Transverse colon (tissue), 4 donors: ENCODE measurements around the gene TSPOAP1. TPM values are rescaled to one million over a fixed set of nuclear protein-coding genes. Genes with fewer than 3 reads are reported as not detected.

Experiments used
- DNase-seq: peaks from one replicate; pipeline ENCODE4 v3.0.0-alpha.2; 2019
- H3K27ac ChIP-seq, 4 donors: fragments of 200-600 bp; sonication (generic); 2 replicates each; pipeline ENCODE4 v1.5.1; 2016 to 2018; ENCODE audit warnings: inconsistent platforms in 4 of 4
- H3K27me3 ChIP-seq: fragments of 200-600 bp; sonication (generic); 2 replicates; pipeline ENCODE4 v1.5.1; 2017; ENCODE audit warnings: inconsistent platforms
- H3K36me3 ChIP-seq, 4 donors: fragments of 200-600 bp; sonication (generic); 2 replicates each; pipeline ENCODE4 v1.5.1; 2017 to 2019; ENCODE audit warnings: inconsistent platforms in 4 of 4
- H3K4me1 ChIP-seq, 4 donors: fragments of 200-600 bp; sonication (generic); 2 replicates each; pipeline ENCODE4 v1.5.1; 2017 to 2020; ENCODE audit warnings: inconsistent platforms in 4 of 4
- H3K4me3 ChIP-seq, 4 donors: fragments of 200-600 bp; sonication (generic); 1 replicate in 1 of 4; 2 replicates in 3 of 4; pipeline versions ENCODE4 v1.5.1 to v1.6.1; 2017 to 2019; ENCODE audit warnings: inconsistent platforms in 4 of 4
- H3K9me3 ChIP-seq, 2 donors: fragments of 200-600 bp; sonication (generic); 2 replicates each; pipeline ENCODE4 v1.5.1; 2017 to 2019; ENCODE audit warnings: inconsistent platforms in 2 of 2
- EP300 ChIP-seq: sonication (generic); formaldehyde crosslinking; IDR thresholded peaks from one replicate; pipeline ENCODE4 v1.6.1; 2017; ENCODE audit warnings: antibody characterized with exemption, low read depth
- POLR2A ChIP-seq: fragments of 450-650 bp; IDR thresholded peaks from one replicate; pipeline ENCODE4 v1.6.1; 2016; ENCODE audit warnings: antibody characterized with exemption, mild to moderate bottlenecking, moderate library complexity
- POLR2AphosphoS5 ChIP-seq, 3 donors: sonication (generic); formaldehyde crosslinking; IDR thresholded peaks; one replicate each; pipeline ENCODE4 v1.6.1; 2016; ENCODE audit warnings: antibody characterized with exemption in 3 of 3
- WGBS, 2 donors: methylation state at CpG; one replicate each; pipeline ENCODE4 v1.1.5; 2018; ENCODE audit warnings: low coverage in 1 of 2; 5-methylcytosine and 5-hydroxymethylcytosine counted together
- in situ Hi-C, 4 donors: fragments of 200-750 bp; cut with MboI; loops; one replicate each; pipeline versions ENCODE4 v1.15.0 to v1.15.1; 2017; ENCODE audit warnings: low sequenced_read_pairs in 3 of 4, low pct_ligation_motif_present in 1 of 4, low pct_unique_long_range_greater_than_20kb in 1 of 4
- intact Hi-C: fragments of 100-400 bp; cut with DNase I; formaldehyde crosslinking; loops from one replicate; pipeline ENCODE4 v1.15.1; 2023; ENCODE audit warnings: low total_unique reads
- total RNA-seq, 4 donors: library from RNA; depleted of rRNA; stranded (reverse); fragments of >200 nt; gene quantifications; one replicate each; pipeline ENCODE4 v1.1.0, GENCODE V29; 2016
- TF ChIP-seq, protein P1 (sequence below), 5 experiments: fragments of 200-600 bp in 3 of 5; fragments of 450-650 bp in 2 of 5; sonication (generic) in 3 of 5; IDR thresholded peaks; 1 replicate in 2 of 5; 2 replicates in 3 of 5; pipeline ENCODE4 v1.5.1; 2016 to 2017; ENCODE audit warnings: antibody characterized with exemption in 5 of 5, inconsistent platforms in 3 of 5, mild to moderate bottlenecking in 2 of 5, moderate library complexity in 1 of 5

TSPOAP1 gene
- total RNA-seq, 4 donors from 2014 or later: 4.4 to 21.7 (median 9.4) TPM

DNA sequence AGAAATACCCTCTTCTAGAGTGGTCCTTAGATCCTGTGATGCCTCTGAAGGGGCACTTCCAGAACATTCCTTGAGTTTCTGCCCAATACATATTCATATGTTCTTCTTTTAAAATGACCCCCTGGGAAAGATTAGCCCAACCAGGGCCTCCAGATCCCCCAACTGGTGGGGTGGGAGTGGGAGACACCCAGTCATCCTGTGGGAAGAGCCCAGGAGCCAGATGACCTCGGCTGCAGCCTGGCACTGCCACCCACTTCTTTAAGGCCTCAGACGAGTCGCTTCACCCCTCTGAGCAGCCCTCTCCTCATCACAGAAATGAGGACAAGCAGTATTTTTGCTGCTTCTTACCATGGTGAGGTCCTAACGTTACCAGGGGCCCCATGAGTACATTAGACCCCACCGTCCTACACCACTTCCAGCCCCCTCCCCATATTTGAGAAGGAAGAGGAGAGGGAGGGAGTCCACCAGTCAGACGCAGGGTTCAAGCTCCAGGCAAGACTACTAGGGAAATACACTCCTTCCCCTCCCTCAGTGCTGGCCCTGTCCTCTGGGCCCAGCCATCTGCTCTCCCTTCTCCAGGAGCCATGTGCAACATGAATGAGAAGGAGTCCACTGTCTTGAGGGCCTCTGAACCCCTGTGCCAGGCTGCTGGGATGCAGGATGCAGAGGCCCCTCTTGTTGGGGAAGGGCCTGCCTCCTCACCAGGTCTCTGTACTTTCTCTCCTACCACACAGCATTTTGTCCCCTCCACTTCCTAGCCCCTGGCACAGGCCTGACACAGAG is 59.6 kb downstream of the TSPOAP1 start:
- no peak for DNase-seq
- TF ChIP-seq EP300 (no peak), POLR2AphosphoS5 (IDR thresholded peaks at IDR 0.05) (no peak), POLR2A (no peak)
- TF ChIP-seq, protein P1, sequence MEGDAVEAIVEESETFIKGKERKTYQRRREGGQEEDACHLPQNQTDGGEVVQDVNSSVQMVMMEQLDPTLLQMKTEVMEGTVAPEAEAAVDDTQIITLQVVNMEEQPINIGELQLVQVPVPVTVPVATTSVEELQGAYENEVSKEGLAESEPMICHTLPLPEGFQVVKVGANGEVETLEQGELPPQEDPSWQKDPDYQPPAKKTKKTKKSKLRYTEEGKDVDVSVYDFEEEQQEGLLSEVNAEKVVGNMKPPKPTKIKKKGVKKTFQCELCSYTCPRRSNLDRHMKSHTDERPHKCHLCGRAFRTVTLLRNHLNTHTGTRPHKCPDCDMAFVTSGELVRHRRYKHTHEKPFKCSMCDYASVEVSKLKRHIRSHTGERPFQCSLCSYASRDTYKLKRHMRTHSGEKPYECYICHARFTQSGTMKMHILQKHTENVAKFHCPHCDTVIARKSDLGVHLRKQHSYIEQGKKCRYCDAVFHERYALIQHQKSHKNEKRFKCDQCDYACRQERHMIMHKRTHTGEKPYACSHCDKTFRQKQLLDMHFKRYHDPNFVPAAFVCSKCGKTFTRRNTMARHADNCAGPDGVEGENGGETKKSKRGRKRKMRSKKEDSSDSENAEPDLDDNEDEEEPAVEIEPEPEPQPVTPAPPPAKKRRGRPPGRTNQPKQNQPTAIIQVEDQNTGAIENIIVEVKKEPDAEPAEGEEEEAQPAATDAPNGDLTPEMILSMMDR (IDR thresholded peaks at IDR 0.05): no peak
- H3K36me3 ChIP-seq: no peaks in the 10 kb centered on the region
- H3K27me3 ChIP-seq: peaks cover 13% of the 10 kb centered on the region
- H3K9me3 ChIP-seq: no peaks in the 10 kb centered on the region
- 76% methylated on average over 6 of the region's 6 CpGs; no CpG with 5 or more reads in 1 of the 2 donors for WGBS, 2 donors
- intact Hi-C loops (no loop called here), in situ Hi-C loops (no loop called here)
- H3K4me3 ChIP-seq: no peak overlapping the region
- H3K4me1 ChIP-seq: no peaks in the 10 kb centered on the region
- H3K27ac ChIP-seq: no peak overlapping the region

DNA sequence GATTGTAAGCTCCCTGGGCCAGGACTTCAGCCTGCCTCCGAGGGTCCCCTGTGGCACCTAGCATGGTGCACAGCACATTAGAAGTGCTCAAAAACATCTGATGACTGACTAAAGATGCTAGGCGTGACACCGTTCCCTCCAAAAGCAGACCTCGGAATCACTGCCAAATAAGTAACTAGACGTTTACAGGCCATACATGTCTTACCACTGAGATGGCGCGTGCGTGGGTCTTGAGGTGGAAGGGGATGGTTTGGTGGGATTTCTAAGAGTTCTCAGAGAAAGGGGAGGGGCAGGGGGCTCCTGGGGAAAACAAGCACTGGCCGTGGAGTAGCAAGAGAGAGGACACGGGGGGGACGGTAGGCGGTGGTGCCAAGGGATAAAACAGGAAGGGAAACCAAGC is 60.3 kb downstream of the TSPOAP1 start:
- H3K27ac ChIP-seq: no peak overlapping the region
- DNase-seq: no peak
- no peaks in the 10 kb centered on the region for H3K36me3 ChIP-seq
- 88% methylated on average over 12 of the region's 12 CpGs; no CpG with 5 or more reads in 1 of the 2 donors for WGBS, 2 donors
- H3K4me1 ChIP-seq: no peaks in the 10 kb centered on the region
- TF ChIP-seq, protein P1 (IDR thresholded peaks at IDR 0.05): no peak
- TF ChIP-seq POLR2A (no peak), EP300 (no peak), POLR2AphosphoS5 (IDR thresholded peaks at IDR 0.05) (no peak)
- H3K4me3 ChIP-seq: no peak overlapping the region
- in situ Hi-C loops: no loop called here
- no peaks in the 10 kb centered on the region for H3K9me3 ChIP-seq
- H3K27me3 ChIP-seq: peaks cover 19% of the 10 kb centered on the region
- intact Hi-C loops: no loop called here

DNA sequence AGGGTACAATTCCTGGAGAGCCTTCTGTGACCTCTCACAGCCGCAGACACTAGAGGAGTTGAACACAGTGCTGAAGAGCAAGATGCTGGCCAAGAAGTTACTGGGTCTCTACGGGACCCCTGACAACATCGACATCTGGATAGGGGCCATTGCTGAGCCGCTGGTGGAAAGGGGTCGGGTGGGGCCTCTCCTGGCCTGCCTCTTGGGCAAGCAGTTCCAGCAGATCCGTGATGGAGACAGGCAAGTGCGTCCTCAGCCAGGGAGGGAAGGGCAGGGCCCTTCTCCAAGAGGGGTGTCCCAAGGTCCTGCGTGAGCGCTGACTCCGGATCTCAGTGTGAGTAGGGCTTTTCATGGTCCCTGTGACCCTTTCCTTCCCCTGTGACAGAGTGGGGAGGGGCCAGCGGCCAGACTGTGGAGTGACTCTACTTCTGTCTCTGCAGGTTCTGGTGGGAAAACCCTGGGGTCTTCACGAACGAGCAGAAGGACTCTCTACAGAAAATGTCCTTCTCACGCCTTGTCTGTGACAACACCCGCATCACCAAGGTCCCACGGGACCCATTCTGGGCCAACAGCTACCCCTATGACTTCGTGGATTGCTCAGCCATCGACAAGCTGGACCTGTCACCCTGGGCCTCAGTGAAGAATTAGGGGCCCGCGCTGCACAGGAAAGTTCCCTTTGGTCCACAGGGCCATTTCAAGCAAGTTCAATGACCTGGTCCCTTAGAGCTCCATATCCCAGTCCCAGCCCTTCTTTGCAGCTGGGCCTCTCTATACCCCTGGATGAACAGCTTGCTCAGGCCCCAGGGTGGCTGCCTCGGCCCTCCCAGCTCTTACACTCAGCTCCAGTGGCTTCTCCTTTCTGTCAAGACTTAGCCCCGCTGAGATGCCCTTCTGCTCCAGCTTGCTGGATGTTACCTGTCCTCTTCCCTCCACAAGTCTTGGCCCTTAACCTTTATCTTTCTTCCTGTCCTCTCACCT is 61.0 kb downstream of the TSPOAP1 start:
- WGBS, 2 donors: 80 to 85% methylated on average over 3 to 21 of the region's 22 CpGs
- DNase-seq: no peak
- TF ChIP-seq, protein P1 (IDR thresholded peaks at IDR 0.05): no peak
- TF ChIP-seq POLR2AphosphoS5 (IDR thresholded peaks at IDR 0.05): no peak
- TF ChIP-seq POLR2A: no peak
- no peak for TF ChIP-seq EP300
- in situ Hi-C loops (no loop called here), intact Hi-C loops (no loop called here)
- Histone ChIP-seq H3K36me3 (no peaks in the 10 kb centered on the region), H3K27me3 (peaks cover 25% of the 10 kb centered on the region), H3K27ac (no peak overlapping the region), H3K4me1 (no peaks in the 10 kb centered on the region), H3K4me3 (no peak overlapping the region), H3K9me3 (no peaks in the 10 kb centered on the region)
